K562 (cell line): ENCODE results near the gene CEP89. TPM values are rescaled to one million over a fixed set of nuclear protein-coding genes. Genes with fewer than 3 reads are reported as not detected.

ENCODE experiments used
- CTBP1 ChIP-seq: fragments of 450-650 bp; IDR thresholded peaks from 2 replicates; pipeline ENCODE4 v1.6.1; 2016; ENCODE audit warnings: borderline replicate concordance
- DIDO1 ChIP-seq: fragments of 450-650 bp; IDR thresholded peaks from 2 replicates; pipeline ENCODE4 v1.6.1; 2016; ENCODE audit warnings: low read depth, missing biosample characterization, missing genetic modification characterization
- EHMT2 ChIP-seq: fragments of 450-650 bp; IDR thresholded peaks from 2 replicates; pipeline ENCODE4 v1.6.1; 2018; ENCODE audit warnings: antibody characterized with exemption
- ETV1 ChIP-seq: fragments of 450-650 bp; conservative IDR thresholded peaks from 2 replicates; pipeline ENCODE4 v1.6.1; 2016; ENCODE audit warnings: missing genetic modification characterization, control low read depth, low read depth, missing compliant biosample characterization
- IFI16 ChIP-seq: fragments of 250-450 bp; sonication (Bioruptor Pico); IDR thresholded peaks from 2 replicates; pipeline ENCODE4 v2.1.2; 2022; ENCODE audit warnings: mild to moderate bottlenecking, inconsistent platforms
- ILF3 ChIP-seq: fragments of 450-650 bp; IDR thresholded peaks from 2 replicates; pipeline ENCODE4 v1.6.1; 2018; ENCODE audit warnings: antibody characterized with exemption, mild to moderate bottlenecking, moderate library complexity, borderline replicate concordance
- LARP7 ChIP-seq: fragments of 450-650 bp; IDR thresholded peaks from 2 replicates; pipeline ENCODE4 v1.6.1; 2016
- MAFF ChIP-seq: IDR thresholded peaks from 2 replicates; pipeline ENCODE4 v1.6.1; 2012; ENCODE audit warnings: low read length, improper control_type of control experiment
- MYC ChIP-seq, 2 experiments: fragments of 250-450 bp in 1 of 2; sonication (Bioruptor Pico) in 1 of 2; IDR thresholded peaks; 2 replicates each; pipeline versions ENCODE4 v1.5.1 to v1.6.1; 2012 to 2021; ENCODE audit warnings: low read depth in 2 of 2, borderline replicate concordance in 1 of 2, improper control_type of control experiment in 1 of 2, low read length in 1 of 2, mild to moderate bottlenecking in 1 of 2, moderate library complexity in 1 of 2
- RNF2 ChIP-seq: sonication (generic); IDR thresholded peaks from 2 replicates; pipeline ENCODE4 v1.6.1; 2016
- SREBF1 ChIP-seq: fragments of 150-350 bp; IDR thresholded peaks from 2 replicates; pipeline ENCODE4 v1.6.1; 2014; ENCODE audit warnings: antibody characterized with exemption, low read depth, low read length, borderline replicate concordance
- SREBF2 ChIP-seq: sonication (generic); formaldehyde crosslinking; IDR thresholded peaks from 2 replicates; pipeline ENCODE4 v1.4.0; 2020; ENCODE audit warnings: mild to moderate bottlenecking, missing genetic modification reagents
- SRSF7 ChIP-seq: fragments of 200-400 bp; formaldehyde crosslinking; optimal IDR thresholded peaks from 2 replicates; pipeline ENCODE3; 2017; ENCODE audit warnings: mild to moderate bottlenecking, low read depth, low read length
- TBP ChIP-seq: optimal IDR thresholded peaks from 2 replicates; pipeline ENCODE3; 2011; ENCODE audit warnings: low read depth, low read length, improper control_type of control experiment
- ZBTB17 ChIP-seq: fragments of 450-650 bp; formaldehyde crosslinking; IDR thresholded peaks from 2 replicates; pipeline ENCODE4 v1.4.0; 2020; ENCODE audit warnings: mild to moderate bottlenecking
- ZFP1 ChIP-seq: fragments of 450-650 bp; formaldehyde crosslinking; IDR thresholded peaks from 2 replicates; pipeline ENCODE4 v1.4.0; 2020; ENCODE audit warnings: mild to moderate bottlenecking, mixed read lengths
- ZNF133 ChIP-seq: fragments of 250-450 bp; sonication (Bioruptor Pico); IDR thresholded peaks from 2 replicates; pipeline ENCODE4 v1.4.0; 2020; ENCODE audit warnings: mild to moderate bottlenecking
- polyA plus RNA-seq, 8 experiments: library from polyadenylated mRNA; depleted of rRNA in 4 of 8; stranded (reverse) in 5 of 8; unstranded in 3 of 8; fragments of >200 nt; fragmentation: Nextera tagmentation in 2 of 8; fragmentation: Illumina TruSeq in 1 of 8; extraction: Ambion mirVana in 2 of 8; extraction: Trizol in 1 of 8; gene quantifications; 2 replicates each; pipeline versions ENCODE4 v1.2.1 to v1.2.3, GENCODE V29; 2011 to 2014; ENCODE audit warnings: inconsistent platforms in 1 of 8, missing spikeins in 1 of 8
- total RNA-seq, 7 experiments: library from RNA; depleted of rRNA in 6 of 7; stranded (reverse); fragments of >200 nt in 6 of 7; fragmentation: Illumina TruSeq in 2 of 7; extraction: Trizol in 2 of 7; gene quantifications; 2 replicates each; pipeline versions ENCODE4 v1.2.1 to v1.2.3, GENCODE V29; 2011 to 2021; ENCODE audit warnings: low replicate concordance in 1 of 7
- TF ChIP-seq, protein P1 (sequence below), 2 experiments: fragments of 250-450 bp in 1 of 2; fragments of 450-650 bp in 1 of 2; sonication (Bioruptor Pico) in 1 of 2; IDR thresholded peaks; 2 replicates each; pipeline versions ENCODE4 v1.6.1 to v1.8.0; 2016 to 2021; ENCODE audit warnings: mild to moderate bottlenecking in 2 of 2, moderate library complexity in 2 of 2, missing compliant biosample characterization in 1 of 2, missing genetic modification characterization in 1 of 2
- TF ChIP-seq, protein P2 (sequence below): IDR thresholded peaks from 2 replicates; pipeline ENCODE4 v1.6.1; 2011; ENCODE audit not compliant: insufficient read length; ENCODE audit errors: extremely low read depth
- TF ChIP-seq, protein P3 (sequence below), 2 experiments: fragments of 150-350 bp in 1 of 2; IDR thresholded peaks; 2 replicates each; pipeline ENCODE4 v1.6.1; 2012 to 2016; ENCODE audit warnings: low read depth in 2 of 2, low read length in 2 of 2, mild to moderate bottlenecking in 1 of 2, moderate library complexity in 1 of 2
- TF ChIP-seq, protein P4 (sequence below): fragments of 250-450 bp; sonication (Bioruptor Pico); IDR thresholded peaks from 2 replicates; pipeline ENCODE4 v1.5.0; 2021; ENCODE audit warnings: mild to moderate bottlenecking, borderline replicate concordance

The CEP89 gene
- total and polyA plus RNA-seq, 9 of the 15 experiments (the other 6 are each of a cell fraction or from before 2014, with no cell fraction given) = 5.5 to 15.0 (median 7.2) TPM

DNA sequence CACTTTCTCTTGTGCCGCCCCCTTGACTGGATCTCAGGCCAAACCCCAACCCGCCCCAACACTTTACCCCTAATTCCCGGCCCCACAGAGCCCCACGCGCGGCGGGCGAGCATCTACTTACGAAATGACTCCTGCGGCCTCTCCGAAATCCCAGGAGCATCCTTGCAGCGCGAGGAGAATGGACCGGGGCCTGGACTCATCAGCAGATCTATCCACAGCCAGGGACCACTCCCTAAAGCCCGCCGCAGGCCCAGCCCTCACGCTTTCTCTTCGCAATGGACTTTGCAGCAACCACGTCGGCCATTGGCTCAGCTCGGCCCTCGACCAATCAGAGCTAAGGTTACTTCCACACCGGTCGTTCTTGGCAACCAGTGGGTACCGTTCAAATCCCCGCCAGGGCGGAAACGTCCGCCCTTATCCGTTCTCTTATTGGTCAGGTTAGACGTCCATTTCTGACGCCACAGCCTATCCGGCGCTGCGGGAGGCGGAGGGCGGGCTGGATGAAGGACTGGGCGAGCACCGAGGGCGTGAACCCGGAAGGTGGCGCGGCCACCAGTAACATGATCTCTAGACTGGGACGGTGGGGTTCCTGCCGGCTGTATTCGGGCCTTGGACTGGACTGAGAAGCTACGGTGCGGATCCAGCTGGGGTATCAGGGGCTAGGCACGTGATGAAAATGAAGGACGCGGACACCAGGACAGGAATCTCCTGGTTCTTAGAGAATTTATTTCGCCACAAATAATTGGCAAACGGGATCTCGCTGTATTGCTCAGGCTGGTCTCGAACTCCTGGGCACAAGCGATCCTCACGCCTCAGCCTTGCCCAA lies at the start of gene CEP89, which contains the start of gene FAAP24 (continued):
- TF ChIP-seq, protein P1, sequence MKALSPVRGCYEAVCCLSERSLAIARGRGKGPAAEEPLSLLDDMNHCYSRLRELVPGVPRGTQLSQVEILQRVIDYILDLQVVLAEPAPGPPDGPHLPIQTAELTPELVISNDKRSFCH (CRISPR knock-in tag; IDR thresholded peaks at IDR 0.05) = no peak
- TF ChIP-seq, protein P1 (tag; IDR thresholded peaks at IDR 0.05) = no peak
- TF ChIP-seq TBP (peak; percentile 72), SRSF7 (no peak), MAFF (no peak), LARP7 (no peak), SREBF1 (no peak), DIDO1 (peak; percentile 86), MYC (IDR thresholded peaks at IDR 0.05; ENCODE audit: low read depth, low read length) (peak; percentile 65; the same call in 1 of the 2 replicates), MYC (CRISPR knock-in tag; IDR thresholded peaks at IDR 0.05; ENCODE audit: borderline replicate concordance, low read depth) (no peak), EHMT2 (no peak), ETV1 (peak; percentile 22; the same call in 1 of the 2 replicates), RNF2 (0 out of 2 replicates have a peak, but pooled peaks have one; percentile 48), ZFP1 (no peak), ZBTB17 (CRISPR knock-in tag) (no peak), SREBF2 (CRISPR knock-in tag) (no peak), IFI16 (CRISPR knock-in tag) (no peak), ILF3 (no peak), ZNF133 (CRISPR knock-in tag) (no peak), CTBP1 (peak; percentile 72; the same call in 1 of the 2 replicates)
- TF ChIP-seq, protein P2, sequence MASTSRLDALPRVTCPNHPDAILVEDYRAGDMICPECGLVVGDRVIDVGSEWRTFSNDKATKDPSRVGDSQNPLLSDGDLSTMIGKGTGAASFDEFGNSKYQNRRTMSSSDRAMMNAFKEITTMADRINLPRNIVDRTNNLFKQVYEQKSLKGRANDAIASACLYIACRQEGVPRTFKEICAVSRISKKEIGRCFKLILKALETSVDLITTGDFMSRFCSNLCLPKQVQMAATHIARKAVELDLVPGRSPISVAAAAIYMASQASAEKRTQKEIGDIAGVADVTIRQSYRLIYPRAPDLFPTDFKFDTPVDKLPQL = no peak
- TF ChIP-seq, protein P3, sequence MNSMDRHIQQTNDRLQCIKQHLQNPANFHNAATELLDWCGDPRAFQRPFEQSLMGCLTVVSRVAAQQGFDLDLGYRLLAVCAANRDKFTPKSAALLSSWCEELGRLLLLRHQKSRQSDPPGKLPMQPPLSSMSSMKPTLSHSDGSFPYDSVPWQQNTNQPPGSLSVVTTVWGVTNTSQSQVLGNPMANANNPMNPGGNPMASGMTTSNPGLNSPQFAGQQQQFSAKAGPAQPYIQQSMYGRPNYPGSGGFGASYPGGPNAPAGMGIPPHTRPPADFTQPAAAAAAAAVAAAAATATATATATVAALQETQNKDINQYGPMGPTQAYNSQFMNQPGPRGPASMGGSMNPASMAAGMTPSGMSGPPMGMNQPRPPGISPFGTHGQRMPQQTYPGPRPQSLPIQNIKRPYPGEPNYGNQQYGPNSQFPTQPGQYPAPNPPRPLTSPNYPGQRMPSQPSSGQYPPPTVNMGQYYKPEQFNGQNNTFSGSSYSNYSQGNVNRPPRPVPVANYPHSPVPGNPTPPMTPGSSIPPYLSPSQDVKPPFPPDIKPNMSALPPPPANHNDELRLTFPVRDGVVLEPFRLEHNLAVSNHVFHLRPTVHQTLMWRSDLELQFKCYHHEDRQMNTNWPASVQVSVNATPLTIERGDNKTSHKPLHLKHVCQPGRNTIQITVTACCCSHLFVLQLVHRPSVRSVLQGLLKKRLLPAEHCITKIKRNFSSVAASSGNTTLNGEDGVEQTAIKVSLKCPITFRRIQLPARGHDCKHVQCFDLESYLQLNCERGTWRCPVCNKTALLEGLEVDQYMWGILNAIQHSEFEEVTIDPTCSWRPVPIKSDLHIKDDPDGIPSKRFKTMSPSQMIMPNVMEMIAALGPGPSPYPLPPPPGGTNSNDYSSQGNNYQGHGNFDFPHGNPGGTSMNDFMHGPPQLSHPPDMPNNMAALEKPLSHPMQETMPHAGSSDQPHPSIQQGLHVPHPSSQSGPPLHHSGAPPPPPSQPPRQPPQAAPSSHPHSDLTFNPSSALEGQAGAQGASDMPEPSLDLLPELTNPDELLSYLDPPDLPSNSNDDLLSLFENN (IDR thresholded peaks at IDR 0.05; ENCODE audit: low read depth in 2 of 2, low read length in 2 of 2) = 0 out of 4 replicates have a peak, but pooled peaks of 1 of the 2 experiments have one; percentile 18
- TF ChIP-seq, protein P4, sequence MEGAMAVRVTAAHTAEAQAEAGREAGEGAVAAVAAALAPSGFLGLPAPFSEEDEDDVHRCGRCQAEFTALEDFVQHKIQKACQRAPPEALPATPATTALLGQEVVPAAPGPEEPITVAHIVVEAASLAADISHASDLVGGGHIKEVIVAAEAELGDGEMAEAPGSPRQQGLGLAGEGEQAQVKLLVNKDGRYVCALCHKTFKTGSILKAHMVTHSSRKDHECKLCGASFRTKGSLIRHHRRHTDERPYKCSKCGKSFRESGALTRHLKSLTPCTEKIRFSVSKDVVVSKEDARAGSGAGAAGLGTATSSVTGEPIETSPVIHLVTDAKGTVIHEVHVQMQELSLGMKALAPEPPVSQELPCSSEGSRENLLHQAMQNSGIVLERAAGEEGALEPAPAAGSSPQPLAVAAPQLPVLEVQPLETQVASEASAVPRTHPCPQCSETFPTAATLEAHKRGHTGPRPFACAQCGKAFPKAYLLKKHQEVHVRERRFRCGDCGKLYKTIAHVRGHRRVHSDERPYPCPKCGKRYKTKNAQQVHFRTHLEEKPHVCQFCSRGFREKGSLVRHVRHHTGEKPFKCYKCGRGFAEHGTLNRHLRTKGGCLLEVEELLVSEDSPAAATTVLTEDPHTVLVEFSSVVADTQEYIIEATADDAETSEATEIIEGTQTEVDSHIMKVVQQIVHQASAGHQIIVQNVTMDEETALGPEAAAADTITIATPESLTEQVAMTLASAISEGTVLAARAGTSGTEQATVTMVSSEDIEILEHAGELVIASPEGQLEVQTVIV (CRISPR knock-in tag) = no peak
